ENCODE data around the gene LAPTM5.

DNA sequence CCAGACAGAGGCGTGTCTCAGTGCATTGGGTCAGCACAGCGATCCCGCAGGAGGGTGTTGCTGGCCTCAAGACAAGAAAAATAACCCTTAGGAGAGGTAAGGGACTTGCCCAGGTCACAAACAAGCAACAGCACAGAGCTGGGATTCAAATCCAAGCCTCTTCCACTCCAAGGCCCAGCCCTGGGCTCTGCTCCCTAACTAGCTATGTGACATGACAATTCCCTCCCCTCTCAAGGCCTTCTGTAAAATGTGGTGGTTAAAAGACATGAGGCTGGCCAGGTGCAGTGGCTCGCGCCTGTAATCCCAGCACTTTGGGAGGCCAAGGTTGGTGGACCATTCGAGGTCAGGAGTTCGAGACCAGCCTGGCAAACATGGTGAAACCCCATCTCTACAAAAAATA, 28.1 kb upstream of the LAPTM5 start:
- TF ChIP-seq, protein P1, sequence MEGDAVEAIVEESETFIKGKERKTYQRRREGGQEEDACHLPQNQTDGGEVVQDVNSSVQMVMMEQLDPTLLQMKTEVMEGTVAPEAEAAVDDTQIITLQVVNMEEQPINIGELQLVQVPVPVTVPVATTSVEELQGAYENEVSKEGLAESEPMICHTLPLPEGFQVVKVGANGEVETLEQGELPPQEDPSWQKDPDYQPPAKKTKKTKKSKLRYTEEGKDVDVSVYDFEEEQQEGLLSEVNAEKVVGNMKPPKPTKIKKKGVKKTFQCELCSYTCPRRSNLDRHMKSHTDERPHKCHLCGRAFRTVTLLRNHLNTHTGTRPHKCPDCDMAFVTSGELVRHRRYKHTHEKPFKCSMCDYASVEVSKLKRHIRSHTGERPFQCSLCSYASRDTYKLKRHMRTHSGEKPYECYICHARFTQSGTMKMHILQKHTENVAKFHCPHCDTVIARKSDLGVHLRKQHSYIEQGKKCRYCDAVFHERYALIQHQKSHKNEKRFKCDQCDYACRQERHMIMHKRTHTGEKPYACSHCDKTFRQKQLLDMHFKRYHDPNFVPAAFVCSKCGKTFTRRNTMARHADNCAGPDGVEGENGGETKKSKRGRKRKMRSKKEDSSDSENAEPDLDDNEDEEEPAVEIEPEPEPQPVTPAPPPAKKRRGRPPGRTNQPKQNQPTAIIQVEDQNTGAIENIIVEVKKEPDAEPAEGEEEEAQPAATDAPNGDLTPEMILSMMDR (conservative IDR thresholded peaks at IDR 0.05 in 1 of 2, IDR thresholded peaks at IDR 0.05 in 1 of 2; ENCODE audit: extremely low read depth in 1 of 2, insufficient read depth in 1 of 2, low read depth in 1 of 2, low read length in 2 of 2), result no peak
- TF ChIP-seq EZH2 (IDR thresholded peaks at IDR 0.05; ENCODE audit: borderline replicate concordance, low read length), result no peak
